Dermis microvascular lymphatic vessel endothelial cell (primary cell): ENCODE results near the gene SPDYE16. TPM values are rescaled to one million over a fixed set of nuclear protein-coding genes. Genes with fewer than 3 reads are reported as not detected.
"Not testable (repeated sequence)": the region's sequence is repeated elsewhere in the genome, so short reads cannot be mapped to it uniquely, and the experiment has no call there.

Source experiments
- DNase-seq, 2 donors: peaks; one replicate each; pipeline versions ENCODE4 v3.0.0 to v3.0.0-alpha.2; 2010; ENCODE audit warnings: low read depth in 2 of 2
- total RNA-seq: library from RNA; depleted of rRNA; stranded (reverse); fragments of >200 nt; gene quantifications from 2 replicates; pipeline ENCODE4 v1.2.1, GENCODE V29; 2014

SPDYE16 gene
- total RNA-seq, 1 donor from 2014 or later, result 0.13 TPM

DNA sequence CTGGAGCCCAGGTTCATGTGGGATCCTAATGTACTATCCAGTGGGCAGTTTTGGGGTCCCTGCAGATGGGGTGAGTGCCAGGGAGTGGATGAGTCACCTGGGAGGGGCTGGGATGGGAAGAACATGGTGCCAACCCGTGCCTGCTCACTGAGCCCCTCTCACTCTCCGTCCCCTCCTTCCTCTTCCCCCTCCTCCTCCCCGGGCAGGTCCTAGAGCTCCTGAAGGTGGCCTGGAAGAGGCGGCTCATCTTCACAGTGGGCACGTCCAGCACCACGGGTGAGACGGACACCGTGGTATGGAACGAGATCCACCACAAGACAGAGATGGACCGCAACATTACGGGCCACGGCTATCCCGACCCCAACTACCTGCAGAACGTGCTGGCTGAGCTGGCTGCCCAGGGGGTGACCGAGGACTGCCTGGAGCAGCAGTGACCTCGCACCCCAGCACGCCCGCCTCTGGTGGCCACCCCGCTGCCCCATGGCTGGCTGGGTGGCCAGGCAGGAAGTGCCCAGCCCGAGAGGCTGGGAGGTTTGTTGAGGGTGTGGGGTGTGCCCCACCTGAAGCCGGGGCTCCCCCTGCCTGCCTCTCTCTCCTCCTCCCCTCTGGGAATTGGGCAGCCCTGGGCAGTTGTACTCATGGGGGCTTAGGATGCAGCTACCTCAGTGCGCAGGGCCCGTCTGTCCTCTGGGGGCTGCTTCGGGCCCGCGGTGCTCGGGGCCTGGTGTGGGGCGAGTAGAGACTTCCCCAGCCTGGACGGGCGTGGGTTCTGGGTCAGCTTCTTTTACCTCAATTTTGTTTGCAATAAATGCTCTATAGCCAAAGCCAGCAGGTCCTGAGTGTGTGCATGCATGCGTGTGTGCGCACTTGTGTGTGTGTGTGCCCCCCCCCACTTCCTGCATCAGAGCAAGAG, 37.7 kb downstream of the SPDYE16 start:
- DNase-seq, result no peak

DNA sequence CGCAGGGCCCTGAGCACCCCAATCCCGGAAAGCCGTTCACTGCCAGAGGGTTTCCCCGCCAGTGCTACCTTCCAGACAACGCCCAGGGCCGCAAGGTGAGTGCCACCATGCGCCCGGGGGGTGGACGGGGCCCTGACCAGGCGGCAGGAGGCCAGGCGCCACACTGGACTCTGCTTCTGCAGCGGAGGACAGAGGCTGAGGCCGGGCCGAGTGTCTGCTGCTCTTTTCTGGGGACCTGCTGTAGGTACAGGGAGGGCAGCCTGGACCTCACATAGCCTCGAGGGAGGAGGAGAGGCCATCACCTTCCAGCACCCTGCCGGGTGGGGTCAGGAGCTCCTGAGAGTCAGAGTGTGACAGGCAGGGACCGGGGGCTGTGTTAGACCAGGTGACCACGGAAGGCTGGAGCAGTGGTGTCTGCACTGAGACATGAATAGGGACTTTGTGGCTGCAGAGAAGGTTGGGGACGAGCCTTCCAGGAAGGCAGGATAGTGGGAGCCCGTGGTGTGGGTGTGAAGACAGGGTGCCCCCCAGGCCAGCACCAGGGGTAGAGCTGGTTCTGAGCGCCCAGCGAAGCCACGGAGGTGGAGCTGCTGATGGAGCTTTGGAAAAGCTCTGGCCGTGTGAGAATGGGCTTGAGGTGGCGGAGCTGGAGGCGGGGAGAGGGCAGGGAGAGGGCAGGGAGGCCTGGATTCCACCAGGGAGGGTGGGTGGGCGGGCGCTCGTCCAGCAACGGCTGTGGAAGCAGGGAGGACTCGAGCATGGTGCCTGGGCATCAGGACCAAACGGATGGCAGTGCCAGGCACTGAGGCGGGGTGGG, 38.5 kb downstream of the SPDYE16 start:
- not testable (repeated sequence) for DNase-seq

DNA sequence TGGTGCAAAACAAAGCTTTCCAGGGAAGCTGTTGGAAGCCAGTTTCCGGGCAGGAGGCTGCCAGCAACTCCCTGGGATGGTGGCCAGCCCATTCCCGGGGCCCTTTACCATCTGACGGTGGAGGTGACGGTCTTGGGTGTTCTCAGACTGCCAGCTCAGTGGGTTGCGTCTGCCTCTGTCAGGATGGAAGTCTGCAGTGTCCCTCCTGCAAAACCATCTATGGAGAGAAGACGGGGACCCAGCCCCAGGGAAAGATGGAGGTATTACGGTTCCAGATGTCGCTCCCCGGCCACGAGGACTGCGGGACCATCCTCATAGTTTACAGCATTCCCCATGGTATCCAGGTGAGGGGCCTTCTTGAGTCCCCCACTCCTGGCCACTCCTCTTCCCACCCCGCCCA, 39.9 kb downstream of the SPDYE16 start:
- not testable (repeated sequence) for DNase-seq

DNA sequence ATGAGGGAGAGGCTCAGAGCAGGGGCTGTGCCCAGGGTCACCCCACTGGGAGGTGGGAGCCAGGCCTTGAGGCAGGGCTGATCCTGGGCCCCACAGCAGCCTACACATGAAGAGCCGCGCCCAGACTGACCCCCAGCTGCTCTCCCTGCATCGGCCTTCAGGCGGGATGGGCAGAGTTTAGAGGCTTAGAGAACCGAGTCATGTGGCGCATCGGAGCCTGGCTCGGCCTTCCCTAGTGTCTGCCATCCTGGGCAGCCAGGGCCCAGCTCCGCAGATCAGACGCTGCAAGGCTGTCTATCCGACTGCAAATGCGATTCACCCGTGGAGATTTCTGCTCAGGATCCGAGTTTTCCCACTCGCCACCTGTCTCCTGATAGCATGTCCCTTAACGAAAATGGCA, 40.3 kb downstream of the SPDYE16 start:
- DNase-seq, result not testable (repeated sequence)

DNA sequence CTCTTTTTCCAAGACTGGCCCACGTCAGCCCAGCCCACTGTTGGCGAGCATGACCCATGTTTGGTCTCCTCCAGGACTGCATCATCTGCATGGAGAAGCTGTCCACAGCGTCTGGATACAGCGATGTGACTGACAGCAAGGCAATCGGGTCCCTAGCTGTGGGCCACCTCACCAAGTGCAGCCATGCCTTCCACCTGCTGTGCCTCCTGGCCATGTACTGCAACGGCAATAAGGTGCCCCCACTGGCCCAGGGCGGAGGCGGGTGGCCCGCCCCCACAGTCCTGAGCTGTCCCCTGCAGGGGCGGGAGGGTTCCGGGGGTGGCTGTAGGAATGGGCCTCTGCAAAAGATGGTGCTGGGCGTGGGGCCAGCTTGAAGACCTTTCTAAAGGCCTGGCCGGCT, 40.9 kb downstream of the SPDYE16 start:
- DNase-seq, result not testable (repeated sequence)

DNA sequence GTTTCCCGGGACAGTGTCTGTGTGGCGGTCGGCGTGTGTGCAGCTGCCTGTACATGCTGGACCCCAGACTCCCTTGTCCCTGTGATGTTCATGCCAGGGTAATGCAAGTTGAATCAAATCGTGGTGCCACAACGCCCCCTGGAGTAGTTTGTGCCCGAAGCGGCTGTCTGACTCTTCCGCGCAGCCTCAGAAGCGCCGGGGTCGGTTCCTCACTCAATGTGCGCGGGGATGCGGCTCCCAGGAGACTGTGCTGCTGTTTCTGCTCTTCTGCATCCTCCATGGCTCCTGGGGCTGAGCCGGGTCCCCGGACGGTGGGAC, 43.2 kb downstream of the SPDYE16 start:
- not testable (repeated sequence) for DNase-seq

DNA sequence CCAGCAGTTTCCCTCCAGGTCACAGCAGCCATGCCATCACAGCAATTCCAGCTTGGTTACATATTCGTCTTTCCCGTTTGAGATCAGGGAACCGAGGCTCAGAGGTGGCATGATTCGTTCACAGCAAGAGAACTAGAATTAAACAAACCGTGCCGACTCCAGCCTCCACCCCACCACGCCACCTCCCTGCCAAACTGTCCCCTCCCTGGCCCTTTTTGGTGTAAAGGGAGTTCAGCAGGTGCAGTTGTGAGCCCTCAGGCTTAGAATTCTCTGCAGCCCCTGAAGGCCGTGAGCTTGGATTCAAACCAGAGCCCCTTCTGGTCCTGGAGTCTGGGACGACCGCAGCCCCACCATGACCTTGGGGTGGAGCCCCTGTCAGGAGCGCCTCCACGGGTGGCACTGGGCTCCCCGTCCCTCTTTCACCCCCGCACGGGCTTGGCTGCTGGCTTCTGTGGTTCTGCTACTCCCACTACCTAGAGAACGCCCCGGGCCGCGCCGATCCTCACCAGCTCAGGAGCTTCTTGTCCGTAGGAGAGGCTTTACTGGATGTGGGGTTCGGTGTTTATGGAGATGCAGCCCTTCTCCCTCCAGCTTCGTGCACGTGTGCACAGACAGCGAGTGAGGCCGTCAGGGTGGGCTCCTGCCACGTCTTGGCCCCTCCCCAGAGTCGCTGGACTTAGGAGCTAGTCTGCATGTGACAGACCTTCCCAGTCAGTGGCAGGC, 43.7 kb downstream of the SPDYE16 start:
- DNase-seq, result not testable (repeated sequence)

DNA sequence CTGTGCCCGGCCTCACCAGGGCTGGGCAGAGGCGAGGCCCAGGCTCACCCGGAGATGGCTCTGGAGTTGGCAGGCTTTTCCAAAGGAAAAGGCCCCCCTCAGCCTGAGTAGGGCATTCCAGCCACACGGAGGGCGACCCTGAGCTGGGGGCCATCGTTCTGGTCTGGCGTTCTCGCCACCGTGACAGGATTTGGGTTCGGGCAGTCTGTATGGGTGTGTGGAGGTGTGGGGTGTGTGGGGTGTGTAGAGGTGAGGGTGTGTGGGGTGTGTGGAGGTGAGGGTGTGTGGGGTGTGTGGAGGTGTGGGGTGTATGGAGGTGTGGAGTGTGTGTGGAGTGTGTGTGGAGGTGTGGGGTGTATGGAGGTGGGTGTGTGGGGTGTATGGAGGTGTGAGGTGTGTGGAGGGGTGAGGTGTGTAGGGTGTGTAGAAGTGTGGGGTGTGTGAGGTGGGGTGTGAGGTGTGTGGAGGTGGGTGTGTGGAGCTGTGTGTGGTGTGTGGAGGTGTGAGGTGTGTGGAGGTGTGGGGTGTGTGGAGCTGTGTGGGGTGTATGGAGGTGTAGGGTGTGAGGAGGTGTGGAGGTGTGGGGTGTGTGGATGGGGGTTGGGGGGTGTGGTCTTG, 44.4 kb downstream of the SPDYE16 start:
- DNase-seq, result not testable (repeated sequence)

DNA sequence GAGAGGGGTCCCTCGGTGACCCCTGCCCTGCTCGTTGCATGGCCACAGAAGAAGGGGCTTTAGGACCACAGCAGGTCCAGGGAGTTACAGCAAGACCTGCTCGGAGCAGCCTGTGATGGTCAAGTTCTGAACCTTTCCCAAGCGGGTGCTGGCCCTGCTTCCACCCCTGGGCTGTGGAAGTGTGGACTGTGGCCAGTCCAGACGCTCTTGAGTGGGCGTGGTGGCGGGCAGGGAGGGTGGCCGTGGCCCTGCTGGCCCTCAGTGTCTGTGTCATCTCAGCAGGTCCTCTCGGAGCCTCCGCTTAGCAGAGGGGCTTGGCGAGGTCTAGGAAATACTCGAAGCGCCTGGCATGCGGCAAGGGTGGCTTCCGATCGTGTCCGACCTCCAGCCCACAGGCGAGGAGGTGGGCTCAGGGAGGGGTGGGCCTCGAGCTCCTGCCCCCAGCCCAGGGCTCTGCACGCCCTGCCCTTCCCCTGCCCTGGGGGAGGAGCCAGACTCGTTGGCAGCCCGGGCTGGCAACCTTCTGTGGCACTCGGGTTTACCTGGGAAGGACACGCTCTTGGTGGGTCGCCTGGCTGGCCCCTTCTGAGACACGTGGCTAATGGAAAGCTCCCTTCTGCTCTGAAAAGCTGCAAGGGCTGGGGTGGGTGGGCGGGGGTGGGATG, 45.0 kb downstream of the SPDYE16 start:
- DNase-seq, result not testable (repeated sequence)

DNA sequence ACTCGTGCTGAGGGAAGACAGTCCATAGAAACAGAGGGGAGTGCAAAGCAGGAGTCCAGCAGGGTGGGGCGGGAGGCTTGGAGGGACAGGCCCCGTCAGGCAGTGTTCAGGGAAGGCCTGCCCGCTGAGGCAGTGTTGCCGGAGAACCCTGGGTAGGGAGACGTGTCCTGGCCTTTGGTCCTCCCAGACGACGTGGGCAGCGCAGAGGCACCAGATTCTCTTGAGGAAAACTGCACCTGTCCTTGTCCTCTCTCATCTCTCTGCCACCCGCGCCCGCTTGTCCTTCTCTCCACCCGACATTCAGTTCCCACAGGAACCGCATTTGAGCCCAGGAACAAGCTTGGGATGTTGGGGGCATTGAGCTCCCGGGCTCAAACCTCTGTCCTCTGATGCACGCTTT, 47.4 kb downstream of the SPDYE16 start:
- DNase-seq, result not testable (repeated sequence)

DNA sequence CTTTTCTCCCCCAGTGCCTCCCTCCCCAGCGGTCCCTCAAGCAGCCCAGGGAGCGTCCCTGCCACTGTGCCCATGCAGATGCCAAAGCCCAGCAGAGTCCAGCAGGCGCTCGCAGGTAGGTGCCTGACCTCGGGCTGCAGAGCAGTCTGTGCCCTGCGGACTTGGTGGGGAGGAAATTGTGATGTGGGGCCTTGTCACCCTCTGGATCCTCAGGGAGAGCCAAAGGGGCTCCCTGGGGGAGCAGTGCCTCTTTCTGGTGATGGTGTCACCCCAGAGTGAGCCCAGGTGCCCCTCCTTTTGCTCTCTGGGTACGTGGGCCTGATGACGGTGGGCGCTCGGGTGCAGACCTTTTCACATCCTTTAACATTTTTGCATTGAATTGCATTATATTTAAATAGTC, 51.0 kb downstream of the SPDYE16 start:
- not testable (repeated sequence) for DNase-seq

DNA sequence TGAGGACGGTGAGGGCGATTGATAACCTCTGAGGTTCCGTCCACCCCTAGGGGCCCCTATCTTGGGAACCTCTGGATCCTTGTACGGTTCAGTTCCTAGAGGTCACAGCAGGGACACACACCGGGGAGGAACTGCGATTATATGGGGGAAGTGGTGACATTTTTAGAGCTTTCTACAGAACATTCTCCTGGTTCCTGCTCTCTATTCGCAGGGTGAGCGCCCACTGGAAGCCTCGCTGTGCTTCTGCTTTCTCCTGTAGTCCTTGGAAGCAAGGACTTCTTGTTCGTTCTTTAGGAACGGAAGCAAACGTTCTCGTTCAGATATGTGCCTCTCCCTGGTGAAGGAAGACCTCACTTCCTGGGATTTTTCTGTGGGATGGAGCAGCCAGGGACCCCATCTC, 55.1 kb downstream of the SPDYE16 start:
- DNase-seq, result not testable (repeated sequence)

DNA sequence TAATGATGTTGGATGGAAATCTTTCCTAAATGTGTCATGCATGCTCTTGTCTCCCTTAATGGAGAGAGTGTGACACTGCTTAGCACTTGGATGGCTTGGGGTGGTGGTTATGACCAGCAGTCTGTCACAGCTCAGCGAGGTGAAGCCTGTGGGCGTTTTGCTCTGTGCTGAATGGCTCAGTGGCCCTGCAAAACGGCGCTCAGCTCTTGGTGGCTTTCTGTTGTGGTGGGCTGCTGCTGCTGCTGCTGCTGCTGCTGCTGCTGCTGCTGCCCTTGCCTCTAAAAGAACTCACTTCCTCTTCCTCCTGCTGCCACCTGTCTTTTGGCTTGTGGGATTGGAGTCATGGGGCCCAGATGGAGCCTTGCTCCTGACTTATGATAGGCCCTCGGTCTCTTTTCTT, 56.5 kb downstream of the SPDYE16 start:
- DNase-seq, result not testable (repeated sequence)

DNA sequence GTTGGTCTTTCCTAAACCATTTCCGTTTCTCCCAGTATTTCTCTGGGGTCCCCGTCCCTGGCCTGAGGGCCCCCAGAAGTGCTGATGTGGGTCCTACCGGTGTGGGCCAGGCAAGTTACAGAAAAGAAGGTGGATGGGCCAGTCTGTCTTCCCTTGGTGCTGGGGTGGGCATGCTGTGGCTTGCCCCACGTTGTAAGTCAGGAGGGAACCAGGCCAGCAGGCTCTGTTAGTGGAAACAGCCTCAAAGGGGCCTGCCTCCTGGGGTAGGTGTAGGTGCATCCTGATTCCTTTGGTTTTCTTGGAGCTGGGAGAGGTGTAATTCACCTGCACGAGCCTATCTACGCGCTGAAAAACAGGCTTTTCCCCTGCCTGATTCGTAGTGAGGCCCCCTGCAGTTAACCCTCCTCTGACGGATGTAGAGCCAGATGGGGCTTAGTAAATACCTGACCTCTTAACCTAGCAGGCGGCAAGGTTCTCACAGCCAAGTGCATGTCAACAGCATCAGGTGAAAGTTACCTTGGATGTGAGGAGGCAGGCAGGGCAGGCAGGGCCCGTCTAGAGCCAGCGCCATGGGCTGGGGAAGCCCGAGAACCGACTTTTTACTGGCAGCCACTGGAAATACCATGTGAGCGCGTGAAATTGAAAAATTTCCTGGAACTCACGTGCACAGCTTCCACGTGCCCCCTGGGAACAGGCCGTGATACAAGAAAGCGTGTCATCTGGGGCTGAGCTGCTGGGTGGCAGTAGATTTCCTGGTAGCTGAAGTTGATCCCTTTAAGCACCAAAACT, 57.1 kb downstream of the SPDYE16 start:
- DNase-seq, result not testable (repeated sequence)

DNA sequence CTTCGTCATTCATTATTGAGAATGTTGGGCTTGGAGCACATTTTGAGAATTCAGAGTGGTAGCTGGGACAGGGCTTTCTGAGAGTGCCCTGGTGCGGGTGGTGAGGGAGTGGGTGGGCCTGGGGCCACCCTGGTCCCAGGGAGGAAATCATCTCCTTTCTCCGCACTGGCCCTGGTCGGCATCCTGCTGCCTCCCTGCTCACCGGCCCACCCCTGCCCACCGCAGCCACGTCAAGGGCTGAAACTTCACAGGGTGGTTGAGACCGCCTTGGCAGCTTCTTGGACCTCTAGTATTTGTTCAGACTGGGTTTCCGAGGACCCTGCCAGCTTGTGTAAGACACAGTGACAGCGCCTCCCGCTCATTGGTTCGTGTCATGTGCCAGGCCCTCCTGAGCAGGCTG, 58.6 kb downstream of the SPDYE16 start:
- DNase-seq, result not testable (repeated sequence)

DNA sequence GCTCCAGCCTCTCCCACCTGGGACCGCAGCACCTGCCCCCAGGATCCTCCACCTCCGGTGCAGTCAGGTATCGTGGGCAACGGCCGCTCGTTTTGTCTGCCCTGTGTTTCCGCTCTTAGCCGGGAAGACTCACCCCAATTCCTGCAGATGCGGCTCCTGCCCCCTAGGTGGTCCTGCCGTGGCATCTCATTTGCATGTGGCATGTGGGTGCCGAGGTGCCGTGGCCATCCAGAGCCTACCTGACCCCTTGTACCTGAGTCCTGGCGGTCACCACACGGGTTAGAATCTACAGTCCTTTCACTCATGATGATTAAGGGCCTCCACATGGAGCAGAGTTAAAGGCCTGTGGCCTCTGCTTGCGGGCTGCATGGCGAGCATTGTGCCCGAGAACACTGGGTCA, 60.0 kb downstream of the SPDYE16 start:
- DNase-seq, result not testable (repeated sequence)

DNA sequence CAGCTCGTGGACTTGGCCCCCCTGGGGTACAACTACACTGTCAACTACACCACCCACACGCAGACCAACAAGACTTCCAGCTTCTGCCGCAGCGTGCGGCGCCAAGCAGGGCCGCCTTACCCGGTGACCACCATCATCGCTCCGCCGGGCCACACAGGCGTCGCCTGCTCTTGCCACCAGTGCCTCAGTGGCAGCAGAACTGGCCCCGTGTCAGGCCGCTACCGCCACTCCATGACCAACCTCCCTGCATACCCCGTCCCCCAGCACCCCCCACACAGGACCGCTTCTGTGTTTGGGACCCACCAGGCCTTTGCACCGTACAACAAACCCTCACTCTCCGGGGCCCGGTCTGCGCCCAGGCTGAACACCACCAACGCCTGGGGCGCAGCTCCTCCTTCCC, 60.4 kb downstream of the SPDYE16 start:
- not testable (repeated sequence) for DNase-seq
